PC-9 (cell line): ENCODE data around the gene RTCB. TPM values are rescaled to one million over a fixed set of nuclear protein-coding genes. Genes with fewer than 3 reads are reported as not detected.

Experiments
- BruUV-seq: library from RNA; stranded (reverse); fragments of 400-500 nt; replicated peaks from 2 replicates; lab custom pipeline; 2021; lab: Mats Ljungman, UMichigan
- CTCF ChIA-PET: fragments of 300-600 bp; sonication (Branson Sonifier 250); formaldehyde crosslinking; loops from one replicate; lab custom pipeline; 2022; ENCODE audit warnings: antibody characterized with exemption; lab: Charles Lee
- POLR2A ChIA-PET: fragments of 300-600 bp; sonication (Branson Sonifier 250); formaldehyde crosslinking; loops from one replicate; lab custom pipeline; 2022; ENCODE audit warnings: antibody characterized with exemption; ENCODE audit not compliant: unreplicated experiment; lab: Charles Lee
- DNase-seq, 2 experiments: peaks; one replicate each; pipeline versions ENCODE4 v3.0.0 to v3.0.0-alpha.2; 2015 to 2022; ENCODE audit warnings: mixed read lengths in 1 of 2
- H2AFZ ChIP-seq: fragments of 200-600 bp; sonication (generic); 2 replicates; pipeline ENCODE4 v1.8.1; 2017; ENCODE audit warnings: antibody characterized with exemption
- H3F3A ChIP-seq: fragments of 200-600 bp; sonication (generic); 2 replicates; pipeline ENCODE4 v1.8.1; 2017; ENCODE audit warnings: antibody characterized with exemption, mild to moderate bottlenecking, low read depth; ENCODE audit not compliant: insufficient read depth
- H3K27ac ChIP-seq: fragments of 200-600 bp; sonication (generic); 2 replicates; pipeline ENCODE4 v1.6.1; 2016; ENCODE audit warnings: mixed run types
- H3K27me3 ChIP-seq: fragments of 200-600 bp; sonication (generic); 2 replicates; pipeline ENCODE4 v1.6.1; 2016; ENCODE audit warnings: low read depth, mixed run types; ENCODE audit not compliant: insufficient read depth
- H3K36me3 ChIP-seq: fragments of 200-600 bp; sonication (generic); 2 replicates; pipeline ENCODE4 v1.6.1; 2016; ENCODE audit warnings: low read depth, mixed run types
- H3K4me1 ChIP-seq: fragments of 200-600 bp; sonication (generic); replicated peaks from 2 replicates; pipeline ENCODE4 v1.6.1; 2016; ENCODE audit warnings: mixed run types; ENCODE audit not compliant: insufficient read depth
- H3K4me2 ChIP-seq: fragments of 200-600 bp; sonication (generic); 2 replicates; pipeline ENCODE4 v1.6.1; 2017; ENCODE audit warnings: mixed run types
- H3K4me3 ChIP-seq: fragments of 200-600 bp; sonication (generic); 2 replicates; pipeline ENCODE4 v1.6.1; 2016; ENCODE audit warnings: mixed run types
- H3K79me2 ChIP-seq: fragments of 200-600 bp; sonication (generic); 2 replicates; pipeline ENCODE4 v1.6.1; 2017; ENCODE audit warnings: low read depth, mixed run types
- H3K9me2 ChIP-seq: fragments of 200-600 bp; sonication (generic); 2 replicates; pipeline ENCODE4 v1.8.1; 2017; ENCODE audit warnings: mild to moderate bottlenecking; ENCODE audit not compliant: insufficient read depth
- H3K9me3 ChIP-seq: fragments of 200-600 bp; sonication (generic); 2 replicates; pipeline ENCODE4 v1.8.1; 2016; ENCODE audit warnings: low read depth; ENCODE audit not compliant: insufficient read depth
- H4K20me1 ChIP-seq: fragments of 200-600 bp; sonication (generic); 2 replicates; pipeline ENCODE4 v1.8.1; 2017; ENCODE audit not compliant: insufficient read depth
- CTCF ChIP-seq: fragments of 200-600 bp; sonication (generic); conservative IDR thresholded peaks from 2 replicates; pipeline ENCODE4 v1.6.1; 2017; ENCODE audit warnings: mixed run types, antibody characterized with exemption, mild to moderate bottlenecking, moderate library complexity
- EZH2 ChIP-seq: fragments of 200-600 bp; sonication (generic); IDR thresholded peaks from 2 replicates; pipeline ENCODE4 v1.8.0; 2017; ENCODE audit warnings: antibody characterized with exemption, low read depth
- intact Hi-C: fragments of 100-400 bp; cut with micrococcal nuclease; formaldehyde crosslinking; loops from one replicate; pipeline ENCODE4 v1.10.0; 2022; ENCODE audit not compliant: unreplicated experiment
- total RNA-seq: library from RNA; stranded (reverse); gene quantifications from 2 replicates; pipeline ENCODE4 v1.2.3, GENCODE V29; 2021

RTCB gene
- total RNA-seq, 1 experiment from 2014 or later = 76.5 TPM

GRCh38 chr22:32378707-32379272 lies 33.3 kb downstream of the RTCB start:
- CTCF ChIA-PET = no interaction called here
- no peaks in the 10 kb centered on the region for H3K79me2 ChIP-seq
- H2AFZ ChIP-seq = no peak overlapping the region
- H3F3A ChIP-seq = no peaks in the 10 kb centered on the region
- no peaks in the 10 kb centered on the region for H3K4me1 ChIP-seq
- intact Hi-C loops = loop anchor here (10.0 kb wide), 1 partner anchor 404 kb away; no protein-coding TSS in a partner anchor
- no peaks in the 10 kb centered on the region for H3K36me3 ChIP-seq
- H3K9me2 ChIP-seq = no peaks in the 10 kb centered on the region
- H4K20me1 ChIP-seq = no peaks in the 10 kb centered on the region
- H3K4me3 ChIP-seq = no peak overlapping the region
- H3K9me3 ChIP-seq = no peaks in the 10 kb centered on the region
- TF ChIP-seq CTCF = peak; percentile 68
- TF ChIP-seq EZH2 = no peak
- peaks cover 28% of the 10 kb centered on the region for H3K27me3 ChIP-seq
- H3K4me2 ChIP-seq = no peak overlapping the region
- no TSS peak for BruUV-seq
- no peak overlapping the region for H3K27ac ChIP-seq
- POLR2A ChIA-PET = no interaction called here
- peak; percentile 15 to 42 for DNase-seq

GRCh38 chr22:32376681-32377080 lies 35.4 kb downstream of the RTCB start:
- H3F3A ChIP-seq = no peaks in the 10 kb centered on the region
- H3K4me1 ChIP-seq = no peaks in the 10 kb centered on the region
- BruUV-seq = no TSS peak
- peaks cover 28% of the 10 kb centered on the region for H3K27me3 ChIP-seq
- H4K20me1 ChIP-seq = no peaks in the 10 kb centered on the region
- no peak overlapping the region for H2AFZ ChIP-seq
- intact Hi-C loops = loop anchor here (10.0 kb wide), 1 partner anchor 402 kb away; no protein-coding TSS in a partner anchor
- CTCF ChIA-PET = no interaction called here
- TF ChIP-seq CTCF (no peak), EZH2 (no peak)
- H3K36me3 ChIP-seq = no peaks in the 10 kb centered on the region
- no peaks in the 10 kb centered on the region for H3K9me3 ChIP-seq
- H3K9me2 ChIP-seq = no peaks in the 10 kb centered on the region
- no peak overlapping the region for H3K27ac ChIP-seq
- H3K4me3 ChIP-seq = no peak overlapping the region
- DNase-seq = peak in 1 of 2 experiments; percentile 32
- H3K4me2 ChIP-seq = no peak overlapping the region
- POLR2A ChIA-PET = no interaction called here
- no peaks in the 10 kb centered on the region for H3K79me2 ChIP-seq

GRCh38 chr22:32375678-32376450 lies 36.2 kb downstream of the RTCB start:
- CTCF ChIA-PET = no interaction called here
- H3K27ac ChIP-seq = no peak overlapping the region
- no peaks in the 10 kb centered on the region for H4K20me1 ChIP-seq
- no peak overlapping the region for H2AFZ ChIP-seq
- intact Hi-C loops = loop anchor here (10.0 kb wide), 1 partner anchor 401 kb away; no protein-coding TSS in a partner anchor
- POLR2A ChIA-PET = no interaction called here
- no peaks in the 10 kb centered on the region for H3K36me3 ChIP-seq
- H3K9me3 ChIP-seq = no peaks in the 10 kb centered on the region
- BruUV-seq = no TSS peak
- H3F3A ChIP-seq = no peaks in the 10 kb centered on the region
- TF ChIP-seq CTCF (no peak), EZH2 (no peak)
- no peak overlapping the region for H3K4me2 ChIP-seq
- peaks cover 28% of the 10 kb centered on the region for H3K27me3 ChIP-seq
- H3K9me2 ChIP-seq = no peaks in the 10 kb centered on the region
- peak in 1 of 2 experiments; percentile 28 for DNase-seq
- H3K79me2 ChIP-seq = no peaks in the 10 kb centered on the region
- H3K4me3 ChIP-seq = no peak overlapping the region
- H3K4me1 ChIP-seq = no peaks in the 10 kb centered on the region
